ENCODE results near the gene DDX55.

DDX55 gene

DNA sequence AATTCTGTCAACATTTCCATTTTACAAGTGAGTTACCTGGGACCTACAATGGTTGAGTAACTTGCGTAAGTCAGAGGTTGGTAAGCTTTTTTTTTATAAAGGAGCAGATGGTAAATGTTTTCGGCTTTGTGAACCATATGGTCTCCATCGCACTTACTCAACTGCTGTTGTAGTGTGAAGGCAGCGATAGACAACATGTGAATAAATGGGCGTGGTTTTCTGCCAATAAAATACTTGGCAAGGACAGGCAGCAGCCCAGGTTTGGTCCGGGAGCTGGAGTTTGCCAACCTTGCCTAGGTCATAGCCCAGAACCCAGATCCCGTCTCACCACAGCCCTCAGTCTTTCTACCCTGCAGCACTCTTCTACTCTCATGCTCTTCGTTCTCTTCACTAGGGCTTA, 6.3 kb downstream of the DDX55 start:
- no peak for DNase-seq (ENCODE audit: low read depth in 3 of 3)

- no peak for DNase-seq (ENCODE audit: low read depth in 3 of 3)
Observed at GRCh38 chr12:123614110-123614509, 12.2 kb downstream of the DDX55 start.

- DNase-seq (ENCODE audit: low read depth in 3 of 3), result no peak
Observed at GRCh38 chr12:123614531-123614930, 12.6 kb downstream of the DDX55 start.

- no peak for DNase-seq (ENCODE audit: low read depth in 3 of 3)
Observed at GRCh38 chr12:123617144-123617543, 15.2 kb downstream of the DDX55 start.

GRCh38 chr12:123617580-123617979, 15.7 kb downstream of the DDX55 start:
- no peak for DNase-seq (ENCODE audit: low read depth in 3 of 3)

GRCh38 chr12:123621101-123621500, 19.2 kb downstream of the DDX55 start:
- no peak for DNase-seq (ENCODE audit: low read depth in 3 of 3)

- no peak for DNase-seq (ENCODE audit: low read depth in 3 of 3)
Observed at GRCh38 chr12:123621619-123622530, 20.0 kb downstream of the DDX55 start.

DNA sequence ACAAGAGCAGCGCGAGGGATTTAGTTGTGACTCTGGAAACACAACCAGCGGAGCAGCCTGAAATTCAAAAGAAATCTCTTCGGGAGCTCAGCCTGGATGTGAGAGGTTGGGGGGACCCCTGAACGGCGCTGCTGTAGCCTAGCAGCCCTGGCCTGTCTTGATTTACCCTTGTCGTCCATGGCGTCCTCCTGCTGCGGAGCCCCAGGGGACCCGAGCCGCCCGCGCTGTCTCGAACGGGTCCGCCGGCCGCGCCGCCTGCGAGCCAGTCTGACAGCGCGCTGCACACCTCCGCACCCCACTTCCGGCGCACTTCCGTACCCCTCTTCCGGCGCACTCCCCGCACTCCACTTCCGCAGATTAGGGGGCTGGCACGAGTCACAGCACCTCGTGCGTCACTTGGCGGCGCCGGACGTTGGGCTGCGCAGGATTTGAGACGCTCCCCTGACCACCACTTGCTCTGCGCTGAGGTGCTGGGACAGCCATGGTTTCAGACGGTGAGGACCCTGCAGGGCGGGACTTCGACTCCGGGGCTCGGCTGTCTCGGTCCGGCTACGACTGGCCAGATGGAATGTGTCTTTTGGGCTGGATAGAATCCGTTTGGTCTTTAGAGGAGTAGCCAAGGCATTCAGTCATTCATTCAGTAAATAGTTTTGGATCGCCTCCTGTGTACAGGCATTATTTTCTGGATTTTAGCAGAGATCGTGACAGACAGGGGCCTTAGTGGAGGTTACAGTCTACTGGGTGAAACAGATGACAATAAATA, 31.7 kb downstream of the DDX55 start, which contains the start of the genes EIF2B1 and GTF2H3:
Gene EIF2B1, minus strand, starts transcription at position 308 of the 763 bp plus-strand sequence. Its CDS starts 129 bp downstream, at position 179.
Gene GTF2H3, plus strand, starts transcription at position 451 of the 763 bp plus-strand sequence. Its CDS starts 31 bp downstream, at position 482.
- peak; percentile 93 to 96 (median 94) for DNase-seq (ENCODE audit: low read depth in 3 of 3)

DNA sequence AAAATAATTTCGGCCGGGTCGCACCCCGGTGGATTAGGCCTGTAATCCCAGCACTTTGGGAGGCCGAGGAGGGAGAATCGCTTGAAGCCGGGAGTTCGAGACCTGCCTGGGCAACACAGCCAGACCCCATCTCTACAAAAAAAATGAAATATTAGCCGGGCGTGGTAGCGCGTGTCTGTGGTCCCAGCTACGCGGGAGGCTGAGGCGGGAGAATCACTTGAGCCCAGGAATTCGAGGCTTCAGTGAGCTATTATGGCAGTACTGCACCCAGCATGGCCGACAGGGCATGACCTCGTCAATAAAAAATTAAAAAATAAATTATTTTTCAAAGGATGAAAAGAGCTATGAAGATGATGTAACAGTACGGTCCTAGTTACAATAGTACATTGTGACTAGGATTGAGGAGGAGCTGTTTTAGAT, 32.3 kb downstream of the DDX55 start:
- DNase-seq (ENCODE audit: low read depth in 3 of 3), result no peak

GRCh38 chr12:123643911-123644310, 42.0 kb downstream of the DDX55 start:
- DNase-seq (ENCODE audit: low read depth in 3 of 3), result no peak

DNA sequence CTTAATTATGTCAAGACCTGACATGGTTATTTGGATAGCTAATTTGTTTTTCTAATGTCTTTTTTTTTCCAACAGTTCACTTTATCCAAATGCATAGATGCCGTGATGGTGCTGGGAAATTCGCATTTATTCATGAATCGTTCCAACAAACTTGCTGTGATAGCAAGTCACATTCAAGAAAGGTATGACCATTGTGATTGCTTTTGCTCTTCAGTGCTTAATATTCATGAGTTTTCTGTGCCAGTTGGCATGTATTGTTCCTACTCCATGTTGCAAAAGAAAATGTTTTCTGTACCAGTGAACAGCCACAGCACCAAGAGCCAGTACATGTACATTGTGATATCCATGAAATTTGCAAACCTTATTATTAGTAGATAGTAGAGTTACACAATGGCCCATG, 43.5 kb downstream of the DDX55 start:
- no peak for DNase-seq (ENCODE audit: low read depth in 3 of 3)

DNA sequence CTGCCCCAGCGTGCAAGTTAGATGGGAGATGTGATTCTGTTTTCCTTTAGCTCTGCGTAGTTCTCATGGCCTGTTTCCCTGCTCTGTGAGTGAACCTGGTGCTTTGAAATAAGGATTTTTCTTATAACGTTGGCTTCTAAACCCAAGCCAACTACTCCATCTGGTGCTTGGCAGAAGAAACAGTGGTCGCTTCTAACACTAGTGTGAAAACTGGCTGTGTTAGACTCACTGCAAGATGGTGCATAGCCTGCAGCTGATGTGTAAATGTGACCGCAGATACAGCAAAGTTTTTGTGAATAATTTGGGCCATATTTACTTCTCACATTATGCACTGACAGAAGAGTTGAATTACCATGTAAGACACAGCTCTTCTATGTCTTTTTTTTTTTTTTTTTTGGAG, 44.0 kb downstream of the DDX55 start:
- no peak for DNase-seq (ENCODE audit: low read depth in 3 of 3)

- DNase-seq (ENCODE audit: low read depth in 3 of 3), result no peak
Observed at GRCh38 chr12:123648401-123648800, 46.5 kb downstream of the DDX55 start.

DNA sequence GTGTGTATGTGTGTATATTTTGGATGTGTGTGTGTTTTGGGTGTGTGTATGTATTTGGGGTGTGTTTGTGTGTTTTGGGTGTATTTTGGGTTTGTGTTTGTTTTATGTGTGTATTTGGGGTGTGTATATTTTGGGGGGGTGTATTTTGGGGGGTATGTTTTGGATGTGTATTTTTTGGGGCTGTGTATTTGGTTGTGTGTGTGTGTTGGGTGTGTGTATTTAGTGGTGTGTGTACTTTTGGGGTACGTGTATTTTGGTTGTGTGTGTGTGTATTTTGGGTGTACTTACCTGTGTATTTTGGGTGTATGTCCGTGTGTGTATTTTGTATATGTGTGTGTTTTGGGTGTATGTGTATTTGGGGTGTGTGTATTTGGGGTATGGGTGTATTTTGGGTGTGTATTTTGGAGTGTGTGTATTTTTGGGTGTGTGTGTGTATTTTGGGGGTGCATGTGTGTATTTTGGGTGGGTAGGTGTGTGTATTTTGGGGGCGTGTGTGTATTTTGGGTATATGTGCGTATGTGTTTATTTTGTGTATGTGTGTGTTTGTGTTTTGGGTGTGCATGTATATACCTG, 52.3 kb downstream of the DDX55 start:
- DNase-seq (ENCODE audit: low read depth in 3 of 3), result no peak

DNA sequence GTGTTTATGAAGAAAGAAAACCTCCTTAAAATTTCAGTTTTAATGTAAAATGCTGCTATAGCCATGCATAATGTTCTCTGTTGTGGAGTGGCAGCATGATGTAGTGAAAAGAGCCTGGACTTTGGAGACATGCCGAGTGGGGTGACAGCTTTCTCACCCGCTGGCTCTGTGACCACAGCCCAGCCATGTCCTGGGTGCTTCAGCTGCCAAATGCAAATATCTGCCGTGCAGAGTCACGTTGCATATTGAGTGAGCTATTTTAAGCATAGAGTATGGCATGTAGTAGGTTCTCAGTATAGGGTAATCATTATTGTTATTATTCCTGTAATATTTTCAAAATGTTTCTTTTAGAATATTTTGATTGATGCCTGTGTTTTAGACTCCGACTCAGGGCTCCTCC, 53.5 kb downstream of the DDX55 start:
- DNase-seq (ENCODE audit: low read depth in 3 of 3), result no peak

- DNase-seq (ENCODE audit: low read depth in 3 of 3), result no peak
Observed at GRCh38 chr12:123656392-123656791, 54.5 kb downstream of the DDX55 start.

DNA sequence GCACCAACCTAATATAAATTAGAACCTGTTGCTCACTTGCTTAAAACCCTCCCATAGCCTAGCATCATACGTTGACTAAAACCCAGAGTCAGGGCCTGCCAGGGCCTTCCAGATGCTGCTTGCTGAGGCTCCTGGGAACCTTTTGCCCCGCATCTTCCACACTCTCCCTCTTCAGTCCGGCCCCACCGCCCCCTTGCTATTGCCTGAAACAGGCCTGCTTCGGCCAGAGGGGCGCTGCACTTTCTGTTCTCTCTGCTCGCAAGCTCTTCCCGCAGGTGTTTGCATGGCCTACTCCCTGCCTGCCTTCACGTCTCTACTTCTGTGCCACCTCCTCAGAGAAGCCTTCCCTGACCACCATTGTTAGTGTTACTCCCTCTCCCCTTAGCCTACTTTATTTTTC, 55.3 kb downstream of the DDX55 start:
- no peak for DNase-seq (ENCODE audit: low read depth in 3 of 3)

GRCh38 chr12:123659996-123660727, 58.3 kb downstream of the DDX55 start:
- DNase-seq (ENCODE audit: low read depth in 3 of 3), result no peak

- no peak for DNase-seq (ENCODE audit: low read depth in 3 of 3)
Observed at GRCh38 chr12:123667771-123668170, 65.9 kb downstream of the DDX55 start.

Data from stimulated activated CD4-positive, alpha-beta T cell treated with anti-CD3 and anti-CD28 coated beads, TNF-alpha, amount 100 ng/mL, for 48 hours (primary cell).